Measurements from ENCODE around the gene UBE2G2. TPM values are rescaled to one million over a fixed set of nuclear protein-coding genes. Genes with fewer than 3 reads are reported as not detected.

Gene UBE2G2
- polyA plus RNA-seq, 1 donor (not counting 4 experiments of a cell fraction or from before 2014, with no cell fraction given), result 106 TPM

DNA sequence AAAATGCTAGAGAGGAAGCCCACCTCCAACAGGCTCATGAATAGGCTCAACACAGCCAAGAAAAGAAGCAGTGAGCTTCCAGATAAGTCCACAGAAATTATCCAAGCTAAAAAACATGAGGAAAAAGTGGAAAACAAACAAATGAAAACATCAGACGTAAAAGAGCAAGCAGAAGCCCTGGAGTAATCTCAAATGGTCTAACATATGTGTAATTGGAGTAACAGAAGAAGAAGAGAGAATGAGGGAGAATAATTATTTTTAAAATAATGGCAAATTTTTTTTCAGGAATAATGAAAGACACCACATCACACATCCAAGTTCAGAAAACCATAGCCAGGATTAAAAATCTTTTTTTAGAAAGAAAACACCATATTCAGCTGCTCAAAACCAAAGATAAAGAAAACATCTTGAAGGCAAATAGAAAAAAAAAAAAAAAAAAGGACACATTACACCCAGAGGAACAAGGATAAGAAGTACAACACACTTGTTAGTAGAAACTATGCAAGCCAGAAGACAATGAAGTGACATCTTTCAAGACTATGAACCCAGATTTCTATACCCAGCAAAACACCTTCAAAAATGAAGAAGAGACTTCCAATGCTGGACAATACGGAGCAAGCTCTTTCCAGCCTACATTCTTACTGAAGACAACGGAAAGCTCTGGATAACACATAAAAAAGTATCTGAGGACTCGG lies 26.9 kb upstream of the UBE2G2 start:
- Histone ChIP-seq H3K36me3 (ENCODE audit: control insufficient read depth in 2 of 2, extremely low read depth in 1 of 2, insufficient read depth in 2 of 2, low read length in 2 of 2) (no peaks in the 10 kb centered on the region), H3K4me3 (ENCODE audit: control insufficient read depth in 2 of 3, extremely low read depth in 1 of 3, insufficient read depth in 2 of 3, low read depth in 1 of 3, low read length in 3 of 3) (no peak overlapping the region), H3K4me2 (ENCODE audit: control insufficient read depth, extremely low read depth, insufficient read depth, low read depth, low read length) (no peak overlapping the region), H3K27me3 (ENCODE audit: control insufficient read depth, extremely low read depth, insufficient read depth, low read length) (no peaks in the 10 kb centered on the region), H3K27ac (ENCODE audit: control insufficient read depth, insufficient read depth, low read length) (no peak overlapping the region), H3K4me1 (ENCODE audit: control insufficient read depth, extremely low read depth, insufficient read depth, low read length) (no peaks in the 10 kb centered on the region), H4K20me1 (ENCODE audit: control insufficient read depth, extremely low read depth, insufficient read depth, low read length) (no peaks in the 10 kb centered on the region), H3K79me2 (ENCODE audit: control insufficient read depth, insufficient read depth, low read length) (no peaks in the 10 kb centered on the region), H3K9ac (ENCODE audit: control insufficient read depth, extremely low read depth, insufficient read depth, low read length) (no peak overlapping the region), H3K9me1 (ENCODE audit: control insufficient read depth, extremely low read depth, insufficient read depth, low read length) (no peaks in the 10 kb centered on the region), H3K9me3 (ENCODE audit: control insufficient read depth, low read depth, low read length) (peaks cover 4% of the 10 kb centered on the region), H2AFZ (ENCODE audit: control insufficient read depth, low read length) (no peak overlapping the region)
- FAIRE-seq (no peak), DNase-seq (ENCODE audit: low read depth, low spot score) (no peak)
- TF ChIP-seq, protein P1, sequence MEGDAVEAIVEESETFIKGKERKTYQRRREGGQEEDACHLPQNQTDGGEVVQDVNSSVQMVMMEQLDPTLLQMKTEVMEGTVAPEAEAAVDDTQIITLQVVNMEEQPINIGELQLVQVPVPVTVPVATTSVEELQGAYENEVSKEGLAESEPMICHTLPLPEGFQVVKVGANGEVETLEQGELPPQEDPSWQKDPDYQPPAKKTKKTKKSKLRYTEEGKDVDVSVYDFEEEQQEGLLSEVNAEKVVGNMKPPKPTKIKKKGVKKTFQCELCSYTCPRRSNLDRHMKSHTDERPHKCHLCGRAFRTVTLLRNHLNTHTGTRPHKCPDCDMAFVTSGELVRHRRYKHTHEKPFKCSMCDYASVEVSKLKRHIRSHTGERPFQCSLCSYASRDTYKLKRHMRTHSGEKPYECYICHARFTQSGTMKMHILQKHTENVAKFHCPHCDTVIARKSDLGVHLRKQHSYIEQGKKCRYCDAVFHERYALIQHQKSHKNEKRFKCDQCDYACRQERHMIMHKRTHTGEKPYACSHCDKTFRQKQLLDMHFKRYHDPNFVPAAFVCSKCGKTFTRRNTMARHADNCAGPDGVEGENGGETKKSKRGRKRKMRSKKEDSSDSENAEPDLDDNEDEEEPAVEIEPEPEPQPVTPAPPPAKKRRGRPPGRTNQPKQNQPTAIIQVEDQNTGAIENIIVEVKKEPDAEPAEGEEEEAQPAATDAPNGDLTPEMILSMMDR (optimal IDR thresholded peaks at IDR 0.05 in 1 of 3, IDR thresholded peaks at IDR 0.05 in 1 of 3, conservative IDR thresholded peaks at IDR 0.05 in 1 of 3; ENCODE audit: extremely low read depth in 1 of 3, insufficient read depth in 2 of 3, low read length in 3 of 3), result no peak
- no peak for TF ChIP-seq EZH2 (IDR thresholded peaks at IDR 0.05; ENCODE audit: low read length)
- dilution Hi-C loops (cut with MboI; ENCODE audit: extremely low pct_ligation_motif_present, low sequenced_read_pairs), result no loop called here

DNA sequence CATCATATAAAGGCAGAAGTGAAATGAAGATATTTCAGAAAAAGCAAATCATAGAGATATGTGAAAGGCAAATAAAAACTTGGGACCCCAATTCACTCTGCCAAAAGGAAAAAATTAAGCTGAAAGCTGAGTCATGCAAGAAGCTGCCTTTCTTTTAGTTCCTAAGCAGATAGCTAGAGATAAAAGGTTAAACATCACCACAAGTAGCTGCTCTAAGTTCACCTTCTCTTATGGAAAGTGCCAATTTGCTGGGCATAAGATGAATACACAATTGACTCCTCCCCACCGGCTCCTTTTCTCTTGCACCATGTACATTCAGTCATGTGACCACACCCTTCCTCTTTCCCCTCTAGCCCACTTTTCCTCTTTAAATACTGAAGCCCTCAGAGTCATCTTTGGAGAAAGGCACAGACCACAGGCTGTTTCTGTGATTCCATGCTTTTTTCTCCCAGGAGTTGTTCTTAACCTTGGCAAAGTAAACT lies 21.6 kb upstream of the UBE2G2 start:
- no peak overlapping the region for H3K9ac ChIP-seq (ENCODE audit: control insufficient read depth, extremely low read depth, insufficient read depth, low read length)
- no peaks in the 10 kb centered on the region for H3K27me3 ChIP-seq (ENCODE audit: control insufficient read depth, extremely low read depth, insufficient read depth, low read length)
- no peaks in the 10 kb centered on the region for H3K36me3 ChIP-seq (ENCODE audit: control insufficient read depth in 2 of 2, extremely low read depth in 1 of 2, insufficient read depth in 2 of 2, low read length in 2 of 2)
- no peak for DNase-seq (ENCODE audit: low read depth, low spot score)
- no peak overlapping the region for H3K4me2 ChIP-seq (ENCODE audit: control insufficient read depth, extremely low read depth, insufficient read depth, low read depth, low read length)
- H2AFZ ChIP-seq (ENCODE audit: control insufficient read depth, low read length), result no peak overlapping the region
- dilution Hi-C loops (cut with MboI; ENCODE audit: extremely low pct_ligation_motif_present, low sequenced_read_pairs), result no loop called here
- no peaks in the 10 kb centered on the region for H3K79me2 ChIP-seq (ENCODE audit: control insufficient read depth, insufficient read depth, low read length)
- no peak for FAIRE-seq
- H3K9me1 ChIP-seq (ENCODE audit: control insufficient read depth, extremely low read depth, insufficient read depth, low read length), result no peaks in the 10 kb centered on the region
- TF ChIP-seq, protein P1 (optimal IDR thresholded peaks at IDR 0.05 in 1 of 3, IDR thresholded peaks at IDR 0.05 in 1 of 3, conservative IDR thresholded peaks at IDR 0.05 in 1 of 3; ENCODE audit: extremely low read depth in 1 of 3, insufficient read depth in 2 of 3, low read length in 3 of 3), result no peak
- no peak for TF ChIP-seq EZH2 (IDR thresholded peaks at IDR 0.05; ENCODE audit: low read length)
- H3K27ac ChIP-seq (ENCODE audit: control insufficient read depth, insufficient read depth, low read length), result no peak overlapping the region
- H3K4me3 ChIP-seq (ENCODE audit: control insufficient read depth in 2 of 3, extremely low read depth in 1 of 3, insufficient read depth in 2 of 3, low read depth in 1 of 3, low read length in 3 of 3), result no peak overlapping the region
- no peaks in the 10 kb centered on the region for H4K20me1 ChIP-seq (ENCODE audit: control insufficient read depth, extremely low read depth, insufficient read depth, low read length)
- no peaks in the 10 kb centered on the region for H3K4me1 ChIP-seq (ENCODE audit: control insufficient read depth, extremely low read depth, insufficient read depth, low read length)
- peaks cover 5% of the 10 kb centered on the region for H3K9me3 ChIP-seq (ENCODE audit: control insufficient read depth, low read depth, low read length)
